Lower leg skin (tissue), 4 donors: Measurements from ENCODE around the gene KCTD18. TPM values are rescaled to one million over a fixed set of nuclear protein-coding genes. Genes with fewer than 3 reads are reported as not detected.

ENCODE experiments used
- DNase-seq, 2 donors: peaks; one replicate each; pipeline ENCODE4 v3.0.0-alpha.2; 2019; ENCODE audit warnings: low spot score in 2 of 2
- H3K4me3 ChIP-seq: fragments of 200-600 bp; sonication (generic); 2 replicates; pipeline ENCODE4 v1.5.1; 2017; ENCODE audit warnings: mild to moderate bottlenecking, low read depth; ENCODE audit not compliant: poor library complexity, severe bottlenecking
- CTCF ChIP-seq, 3 donors: fragments of 450-650 bp; IDR thresholded peaks; one replicate each; pipeline ENCODE4 v1.5.1; 2016; ENCODE audit warnings: antibody characterized with exemption in 3 of 3, mild to moderate bottlenecking in 3 of 3, moderate library complexity in 2 of 3
- POLR2A ChIP-seq, 2 donors: fragments of 450-650 bp; IDR thresholded peaks; one replicate each; pipeline ENCODE4 v1.6.1; 2016 to 2017; ENCODE audit warnings: antibody characterized with exemption in 2 of 2, mild to moderate bottlenecking in 1 of 2, moderate library complexity in 1 of 2
- WGBS, 2 donors: methylation state at CpG; one replicate each; pipeline ENCODE4 v1.1.5; 2018; 5-methylcytosine and 5-hydroxymethylcytosine counted together
- intact Hi-C: fragments of 100-400 bp; cut with DNase I; formaldehyde crosslinking; loops from one replicate; pipeline ENCODE4 v1.15.0; 2023; ENCODE audit warnings: low total_unique reads
- total RNA-seq, 4 donors: library from RNA; depleted of rRNA; stranded (reverse); fragments of >200 nt; gene quantifications; one replicate each; pipeline ENCODE4 v1.1.0, GENCODE V29; 2016

KCTD18 gene
- total RNA-seq, 4 donors from 2014 or later: 16.9 to 26.2 (median 21.9) TPM

GRCh38 chr2:200476836-200477235 lies 33.0 kb downstream of the KCTD18 start:
- intact Hi-C loops: no loop called here
- TF ChIP-seq CTCF (IDR thresholded peaks at IDR 0.05) (no peak), POLR2A (IDR thresholded peaks at IDR 0.05) (no peak)
- H3K4me3 ChIP-seq: no peak overlapping the region
- WGBS, 2 donors: 77 to 78% methylated on average over 8 of the region's 8 CpGs
- DNase-seq: no peak

GRCh38 chr2:200475795-200476194 lies 34.1 kb downstream of the KCTD18 start:
- WGBS, 2 donors: 95 to 96% methylated on average over 4 of the region's 4 CpGs
- no peak overlapping the region for H3K4me3 ChIP-seq
- intact Hi-C loops: no loop called here
- DNase-seq: no peak
- TF ChIP-seq POLR2A (IDR thresholded peaks at IDR 0.05): no peak
- TF ChIP-seq CTCF (IDR thresholded peaks at IDR 0.05): no peak

DNA sequence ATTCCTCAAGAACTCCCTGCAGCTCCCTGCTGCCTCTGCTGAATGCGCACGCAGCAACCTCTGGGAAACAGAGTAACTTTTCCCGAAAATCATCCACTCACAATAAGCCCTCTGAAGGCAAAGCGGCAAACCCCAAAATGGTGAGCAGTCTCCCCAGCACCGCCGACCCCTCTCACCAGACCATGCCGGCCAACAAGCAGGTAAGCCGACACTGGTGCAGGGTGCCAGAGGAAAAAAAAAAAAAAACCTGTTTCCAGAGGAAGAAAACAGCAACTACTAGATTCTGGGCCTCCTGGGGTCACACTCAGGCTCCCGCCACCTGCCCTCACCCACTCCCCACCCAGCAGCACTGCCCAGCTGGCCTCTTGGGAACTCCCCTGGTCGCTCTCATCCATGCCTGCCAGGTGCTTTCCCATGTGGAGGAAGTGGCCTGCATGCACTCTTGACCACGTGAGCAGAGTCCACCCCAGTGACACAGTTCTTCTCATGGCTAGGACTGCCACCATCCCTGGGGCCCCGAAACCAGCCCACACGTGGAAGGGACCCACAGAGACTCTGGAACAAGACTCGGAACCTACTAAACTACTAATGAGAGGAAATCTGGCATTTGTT lies 36.9 kb downstream of the KCTD18 start:
- DNase-seq: no peak
- WGBS, 2 donors: 93 to 96% methylated on average over 14 of the region's 14 CpGs
- intact Hi-C loops: no loop called here
- TF ChIP-seq POLR2A (IDR thresholded peaks at IDR 0.05) (no peak), CTCF (IDR thresholded peaks at IDR 0.05) (no peak)
- H3K4me3 ChIP-seq: no peak overlapping the region

- TF ChIP-seq CTCF (IDR thresholded peaks at IDR 0.05): no peak
- TF ChIP-seq POLR2A (IDR thresholded peaks at IDR 0.05): no peak
- intact Hi-C loops: no loop called here
- WGBS, 2 donors: 86 to 90% methylated on average over 8 of the region's 8 CpGs
- no peak for DNase-seq
- no peak overlapping the region for H3K4me3 ChIP-seq
These were observed 37.8 kb downstream of the KCTD18 start for GRCh38 chr2:200471928-200472645.

- 60 to 65% methylated on average over 8 of the region's 8 CpGs for WGBS, 2 donors
- intact Hi-C loops: no loop called here
- no peak for DNase-seq
- no peak overlapping the region for H3K4me3 ChIP-seq
- TF ChIP-seq CTCF (IDR thresholded peaks at IDR 0.05): no peak
- TF ChIP-seq POLR2A (IDR thresholded peaks at IDR 0.05): no peak
These were observed 38.5 kb downstream of the KCTD18 start for GRCh38 chr2:200471324-200471848.
